ENCODE data around the gene SORCS2. TPM values are rescaled to one million over a fixed set of nuclear protein-coding genes. Genes with fewer than 3 reads are reported as not detected.

The SORCS2 gene
- total RNA-seq, 2 experiments from 2014 or later: 0.03 TPM; not detected in 1

GRCh38 chr4:7652451-7652881 is 460.1 kb downstream of the SORCS2 start:
- Histone ChIP-seq H3K9me3 (ENCODE audit: low read length) (no peaks in the 10 kb centered on the region), H3K36me3 (ENCODE audit: insufficient read depth, low read length) (no peaks in the 10 kb centered on the region), H3K4me1 (ENCODE audit: insufficient read depth, low read length, poor library complexity, severe bottlenecking) (peaks cover 31% of the 10 kb centered on the region), H3K4me2 (ENCODE audit: low read length) (no peak overlapping the region), H3K27ac (ENCODE audit: low read depth, low read length, poor library complexity, severe bottlenecking) (no peak overlapping the region), H3K79me2 (ENCODE audit: insufficient read depth, low read depth, low read length) (no peaks in the 10 kb centered on the region), H3K9me2 (ENCODE audit: insufficient read depth, low read length) (no peaks in the 10 kb centered on the region), H2AFZ (ENCODE audit: low read length) (no peak overlapping the region), H4K20me1 (ENCODE audit: insufficient read depth, low read length) (no peaks in the 10 kb centered on the region), H3K4me3 (ENCODE audit: low read depth, low read length, poor library complexity, severe bottlenecking) (no peak overlapping the region)
- DNase-seq (ENCODE audit: low spot score): no peak
- no TSS peak for BruUV-seq (replicated peaks)
- CTCF ChIA-PET (ENCODE audit: unreplicated experiment): no interaction called here
- intact Hi-C loops (cut with micrococcal nuclease; ENCODE audit: unreplicated experiment): loop anchor here (5.0 kb wide), 1 partner anchor 145 kb away; no protein-coding TSS in a partner anchor
- POLR2A ChIA-PET: no interaction called here
- TF ChIP-seq, protein P1, sequence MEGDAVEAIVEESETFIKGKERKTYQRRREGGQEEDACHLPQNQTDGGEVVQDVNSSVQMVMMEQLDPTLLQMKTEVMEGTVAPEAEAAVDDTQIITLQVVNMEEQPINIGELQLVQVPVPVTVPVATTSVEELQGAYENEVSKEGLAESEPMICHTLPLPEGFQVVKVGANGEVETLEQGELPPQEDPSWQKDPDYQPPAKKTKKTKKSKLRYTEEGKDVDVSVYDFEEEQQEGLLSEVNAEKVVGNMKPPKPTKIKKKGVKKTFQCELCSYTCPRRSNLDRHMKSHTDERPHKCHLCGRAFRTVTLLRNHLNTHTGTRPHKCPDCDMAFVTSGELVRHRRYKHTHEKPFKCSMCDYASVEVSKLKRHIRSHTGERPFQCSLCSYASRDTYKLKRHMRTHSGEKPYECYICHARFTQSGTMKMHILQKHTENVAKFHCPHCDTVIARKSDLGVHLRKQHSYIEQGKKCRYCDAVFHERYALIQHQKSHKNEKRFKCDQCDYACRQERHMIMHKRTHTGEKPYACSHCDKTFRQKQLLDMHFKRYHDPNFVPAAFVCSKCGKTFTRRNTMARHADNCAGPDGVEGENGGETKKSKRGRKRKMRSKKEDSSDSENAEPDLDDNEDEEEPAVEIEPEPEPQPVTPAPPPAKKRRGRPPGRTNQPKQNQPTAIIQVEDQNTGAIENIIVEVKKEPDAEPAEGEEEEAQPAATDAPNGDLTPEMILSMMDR (conservative IDR thresholded peaks at IDR 0.05; ENCODE audit: low read length): no peak
- TF ChIP-seq EZH2phosphoT487 (IDR thresholded peaks at IDR 0.05; ENCODE audit: borderline replicate concordance, low read depth, low read length): no peak

DNA sequence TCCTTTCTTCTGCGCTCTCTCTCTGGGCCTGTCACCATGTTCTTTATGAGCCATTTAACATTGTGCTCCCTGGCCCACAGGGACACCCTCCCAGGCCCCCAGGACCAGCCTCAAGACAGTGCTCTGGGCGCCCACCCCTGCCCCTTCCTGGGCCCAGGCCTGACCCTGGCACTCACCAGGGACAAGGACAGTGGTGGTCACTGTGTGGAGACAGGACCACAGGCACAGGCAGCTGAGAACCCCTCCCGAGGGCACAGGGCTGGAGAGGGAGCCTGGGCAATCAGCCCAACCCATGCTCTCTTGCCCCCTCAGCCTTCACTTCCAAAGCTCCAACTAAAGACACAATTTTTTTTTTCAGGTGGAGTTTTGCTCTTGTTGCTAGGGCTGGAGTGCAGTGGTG is 460.6 kb downstream of the SORCS2 start:
- H3K4me3 ChIP-seq (ENCODE audit: low read depth, low read length, poor library complexity, severe bottlenecking): no peak overlapping the region
- no peak overlapping the region for H3K4me2 ChIP-seq (ENCODE audit: low read length)
- H4K20me1 ChIP-seq (ENCODE audit: insufficient read depth, low read length): no peaks in the 10 kb centered on the region
- no peaks in the 10 kb centered on the region for H3K9me2 ChIP-seq (ENCODE audit: insufficient read depth, low read length)
- CTCF ChIA-PET (ENCODE audit: unreplicated experiment): no interaction called here
- POLR2A ChIA-PET: interaction anchor here (0.5 kb wide), 1 partner anchor 113 kb away, joined by 5 read pairs; no protein-coding TSS in a partner anchor
- intact Hi-C loops (cut with micrococcal nuclease; ENCODE audit: unreplicated experiment): loop anchor here (5.0 kb wide), 1 partner anchor 146 kb away; no protein-coding TSS in a partner anchor
- H3K9me3 ChIP-seq (ENCODE audit: low read length): no peaks in the 10 kb centered on the region
- peaks cover 31% of the 10 kb centered on the region for H3K4me1 ChIP-seq (ENCODE audit: insufficient read depth, low read length, poor library complexity, severe bottlenecking)
- BruUV-seq (replicated peaks): no TSS peak
- TF ChIP-seq, protein P1 (conservative IDR thresholded peaks at IDR 0.05; ENCODE audit: low read length): no peak
- TF ChIP-seq EZH2phosphoT487 (IDR thresholded peaks at IDR 0.05; ENCODE audit: borderline replicate concordance, low read depth, low read length): no peak
- no peaks in the 10 kb centered on the region for H3K36me3 ChIP-seq (ENCODE audit: insufficient read depth, low read length)
- no peak for DNase-seq (ENCODE audit: low spot score)
- H2AFZ ChIP-seq (ENCODE audit: low read length): no peak overlapping the region
- H3K79me2 ChIP-seq (ENCODE audit: insufficient read depth, low read depth, low read length): no peaks in the 10 kb centered on the region
- H3K27ac ChIP-seq (ENCODE audit: low read depth, low read length, poor library complexity, severe bottlenecking): no peak overlapping the region

DNA sequence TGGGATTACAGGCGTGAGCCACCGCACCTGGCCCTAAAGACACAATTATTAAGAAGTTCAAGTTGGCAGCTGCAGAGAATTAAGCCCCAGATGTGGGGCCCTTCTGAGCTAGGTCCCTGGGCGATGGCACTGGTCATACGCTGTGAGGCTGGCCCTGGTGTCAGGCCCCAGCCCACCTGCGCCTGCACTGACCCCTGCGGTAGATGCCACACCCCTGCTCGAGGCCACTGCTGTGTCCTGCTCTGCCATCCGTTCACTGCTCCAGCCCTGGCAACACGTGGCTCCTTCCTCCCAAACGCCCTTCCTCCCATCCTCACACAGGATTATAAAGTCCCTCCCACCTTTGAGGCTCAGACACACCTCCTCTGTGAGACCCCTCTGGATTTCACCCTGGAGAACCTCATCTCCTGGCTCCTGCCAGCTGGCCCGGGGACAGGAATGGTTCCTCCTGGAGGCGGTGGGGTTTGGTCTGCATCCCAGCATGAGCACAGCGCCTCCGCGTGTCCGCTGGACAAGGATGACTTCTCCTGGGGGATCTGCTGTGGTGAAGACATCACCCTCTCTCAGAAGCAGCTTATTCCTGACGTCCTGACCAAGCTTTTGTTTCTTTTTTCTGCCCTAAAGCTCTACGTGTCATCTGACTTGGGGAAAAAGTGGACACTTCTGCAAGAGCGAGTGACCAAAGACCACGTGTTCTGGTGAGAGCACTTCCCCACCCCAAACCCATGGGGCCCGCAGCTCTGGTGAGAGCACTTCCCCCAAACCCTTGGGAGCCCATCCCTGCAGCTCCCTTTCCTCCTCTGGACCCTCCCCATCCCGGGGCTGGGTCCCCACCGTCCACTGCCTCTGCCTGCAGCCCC is 461.4 kb downstream of the SORCS2 start:
- Histone ChIP-seq H3K36me3 (ENCODE audit: insufficient read depth, low read length) (no peaks in the 10 kb centered on the region), H3K4me3 (ENCODE audit: low read depth, low read length, poor library complexity, severe bottlenecking) (no peak overlapping the region), H2AFZ (ENCODE audit: low read length) (no peak overlapping the region), H3K27ac (ENCODE audit: low read depth, low read length, poor library complexity, severe bottlenecking) (no peak overlapping the region), H3K79me2 (ENCODE audit: insufficient read depth, low read depth, low read length) (no peaks in the 10 kb centered on the region), H3K4me2 (ENCODE audit: low read length) (no peak overlapping the region), H4K20me1 (ENCODE audit: insufficient read depth, low read length) (no peaks in the 10 kb centered on the region), H3K9me3 (ENCODE audit: low read length) (no peaks in the 10 kb centered on the region), H3K4me1 (ENCODE audit: insufficient read depth, low read length, poor library complexity, severe bottlenecking) (peaks cover 27% of the 10 kb centered on the region), H3K9me2 (ENCODE audit: insufficient read depth, low read length) (no peaks in the 10 kb centered on the region)
- intact Hi-C loops (cut with micrococcal nuclease; ENCODE audit: unreplicated experiment): loop anchor here (5.0 kb wide), 1 partner anchor 146 kb away; no protein-coding TSS in a partner anchor
- no peak for TF ChIP-seq EZH2phosphoT487 (IDR thresholded peaks at IDR 0.05; ENCODE audit: borderline replicate concordance, low read depth, low read length)
- TF ChIP-seq, protein P1 (conservative IDR thresholded peaks at IDR 0.05; ENCODE audit: low read length): no peak
- BruUV-seq (replicated peaks): no TSS peak
- CTCF ChIA-PET (ENCODE audit: unreplicated experiment): no interaction called here
- DNase-seq (ENCODE audit: low spot score): no peak
- POLR2A ChIA-PET: interaction anchor here (0.5 to 0.6 kb wide), 2 partner anchors 15 to 114 kb away, joined by 3 to 5 read pairs; no protein-coding TSS in a partner anchor

Measured in OCI-LY7 (cell line).